ENCODE results near the gene DLAT. TPM values are rescaled to one million over a fixed set of nuclear protein-coding genes. Genes with fewer than 3 reads are reported as not detected.
"Not testable (repeated sequence)": the region's sequence is repeated elsewhere in the genome, so short reads cannot be mapped to it uniquely, and the experiment has no call there.

The DLAT gene
- total RNA-seq, 1 donor from 2014 or later: 123 TPM

DNA sequence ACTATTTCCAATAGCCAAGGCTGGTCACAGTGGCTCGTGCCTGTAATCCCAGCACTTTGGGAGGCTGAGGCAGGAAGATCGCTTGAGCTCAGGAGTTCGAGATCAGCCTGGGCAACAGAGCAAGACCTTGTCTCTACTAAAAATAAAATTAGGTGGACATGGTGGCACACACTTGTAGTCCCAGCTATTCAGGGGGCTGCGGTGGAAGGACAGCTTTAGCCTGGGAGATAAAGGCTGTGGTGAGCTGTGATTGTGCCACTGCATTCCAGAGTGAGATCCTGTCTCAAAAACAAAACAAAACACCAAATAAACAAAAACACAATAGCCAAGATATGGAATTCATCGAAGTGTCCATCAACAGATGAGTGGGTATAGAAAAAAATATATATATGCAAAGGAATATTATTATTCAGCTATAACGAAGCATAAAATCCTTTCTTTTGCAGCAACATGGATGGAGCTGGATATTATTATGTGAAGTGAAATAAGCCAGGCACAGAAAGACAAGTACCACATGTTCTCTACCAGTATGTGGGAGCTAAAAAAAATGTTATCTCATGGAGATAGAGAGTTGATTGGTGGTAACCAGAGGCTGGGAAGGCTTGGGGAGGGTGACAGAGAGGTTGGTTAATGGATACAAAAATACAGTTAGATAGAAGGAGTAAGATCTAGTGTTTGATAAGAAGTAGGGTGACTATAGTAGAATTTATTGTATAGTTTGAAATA, 22.6 kb upstream of the DLAT start:
- intact Hi-C loops (cut with DNase I): no loop called here
- DNase-seq (ENCODE audit: low spot score): no peak

DNA sequence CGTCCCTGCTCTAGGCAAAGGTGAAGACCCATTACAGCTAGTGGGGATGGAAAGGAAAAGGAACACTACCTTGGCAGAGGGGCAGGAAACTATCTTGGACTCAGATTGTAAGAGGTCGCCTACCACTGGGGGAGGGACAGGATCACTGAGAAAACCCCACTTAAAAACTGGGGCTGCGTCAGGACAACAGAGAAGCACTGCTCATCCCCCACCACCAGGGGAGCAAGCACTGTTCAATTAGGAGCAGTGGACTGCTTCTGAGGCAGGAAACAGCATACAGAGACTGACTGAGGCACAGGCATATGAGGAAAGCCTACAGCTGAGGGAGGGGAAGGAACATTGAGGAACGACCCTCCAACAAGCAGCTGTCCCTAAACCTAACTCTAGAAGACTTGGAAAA, 20.8 kb upstream of the DLAT start:
- intact Hi-C loops (cut with DNase I): no loop called here
- DNase-seq (ENCODE audit: low spot score): no peak

DNA sequence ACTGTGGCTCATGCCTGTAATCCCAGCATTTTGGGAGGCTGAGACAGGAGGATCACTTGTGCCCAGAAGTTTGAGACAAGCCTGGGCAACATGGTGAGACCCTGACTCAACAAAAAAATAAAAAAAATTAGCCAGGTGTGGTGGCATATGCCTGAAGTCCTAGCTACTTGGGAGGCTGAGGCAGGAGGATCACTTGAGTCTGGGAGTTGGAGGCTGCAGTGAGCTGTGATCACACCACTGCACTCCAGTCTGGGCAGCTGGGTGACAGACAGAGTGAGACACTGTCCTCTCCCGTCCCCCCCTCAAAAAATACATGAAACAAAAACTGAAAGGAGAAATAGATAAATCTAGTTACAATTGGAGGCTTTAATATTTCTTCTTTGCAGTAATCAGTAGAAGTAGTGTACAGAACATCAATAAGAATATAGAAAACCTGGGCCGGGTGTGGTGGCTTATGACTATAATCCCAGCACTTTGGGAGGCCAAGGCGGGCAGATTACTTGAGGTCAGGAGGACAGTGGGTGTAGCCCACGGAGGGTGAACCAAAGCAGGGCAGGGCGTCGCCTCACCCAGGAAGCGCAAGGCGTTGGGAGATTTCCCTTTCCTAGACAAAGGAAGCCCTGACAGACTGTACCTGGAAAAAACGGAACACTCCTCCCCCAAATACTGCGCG, 19.6 kb upstream of the DLAT start:
- intact Hi-C loops (cut with DNase I): no loop called here

DNA sequence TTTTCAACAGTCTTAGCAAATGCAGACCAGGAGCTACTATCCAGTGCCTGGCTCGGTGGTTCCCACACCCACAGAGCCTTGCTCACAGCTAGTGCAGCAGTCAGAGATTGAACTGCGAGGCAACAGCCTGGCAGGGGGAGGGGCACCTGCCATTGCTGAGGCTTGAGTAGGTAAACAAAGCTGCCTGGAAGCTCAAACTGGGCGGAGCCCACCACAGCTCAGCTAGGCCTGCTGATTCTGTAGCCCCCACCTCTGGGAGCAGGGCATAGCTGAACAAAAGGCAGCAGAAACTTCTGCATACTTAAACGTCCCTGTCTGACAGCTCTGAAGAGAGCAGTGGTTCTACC, 19.1 kb upstream of the DLAT start:
- intact Hi-C loops (cut with DNase I); DNase-seq (ENCODE audit: low spot score): not testable (repeated sequence)

More for the DNA sequence above, 19.6 kb upstream of the DLAT start:
- no peak for DNase-seq (ENCODE audit: low spot score)

DNA sequence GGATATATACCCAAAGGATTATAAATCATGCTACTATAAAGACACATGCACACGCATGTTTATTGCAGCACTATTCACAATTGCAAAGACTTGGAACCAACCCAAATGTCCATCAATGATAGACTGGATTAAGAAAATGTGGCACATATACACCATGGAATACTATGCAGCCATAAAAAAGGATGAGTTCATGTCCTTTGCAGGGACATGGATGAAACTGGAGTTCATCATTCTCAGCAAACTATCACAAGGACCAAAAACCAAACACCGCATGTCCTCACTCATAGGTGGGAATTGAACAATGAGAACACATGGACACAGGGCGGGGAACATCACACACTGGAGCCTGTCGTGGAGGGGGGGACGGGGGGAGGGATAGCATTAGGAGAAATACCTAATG, 13.8 kb upstream of the DLAT start:
- DNase-seq (ENCODE audit: low spot score); intact Hi-C loops (cut with DNase I): not testable (repeated sequence)

DNA sequence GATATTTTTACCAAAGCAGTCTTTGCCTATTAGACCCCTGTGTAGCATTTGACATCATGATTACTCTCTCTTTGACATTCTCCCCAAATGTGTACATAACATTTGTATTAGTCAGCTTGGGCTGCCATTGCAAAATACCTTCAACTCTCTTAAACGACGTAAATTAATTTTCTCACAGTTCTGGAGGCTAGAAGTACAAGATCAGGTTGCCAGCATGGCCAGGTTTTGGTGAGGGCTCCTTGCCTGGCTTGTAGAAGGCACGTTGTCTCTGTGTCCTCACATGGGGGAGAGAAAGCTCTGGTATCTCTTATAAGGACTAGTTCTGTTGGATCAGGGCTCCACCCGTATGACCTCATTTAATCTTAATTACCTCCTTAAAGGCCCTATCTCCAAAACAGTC, 12.3 kb upstream of the DLAT start:
- intact Hi-C loops (cut with DNase I): no loop called here
- no peak for DNase-seq (ENCODE audit: low spot score)

DNA sequence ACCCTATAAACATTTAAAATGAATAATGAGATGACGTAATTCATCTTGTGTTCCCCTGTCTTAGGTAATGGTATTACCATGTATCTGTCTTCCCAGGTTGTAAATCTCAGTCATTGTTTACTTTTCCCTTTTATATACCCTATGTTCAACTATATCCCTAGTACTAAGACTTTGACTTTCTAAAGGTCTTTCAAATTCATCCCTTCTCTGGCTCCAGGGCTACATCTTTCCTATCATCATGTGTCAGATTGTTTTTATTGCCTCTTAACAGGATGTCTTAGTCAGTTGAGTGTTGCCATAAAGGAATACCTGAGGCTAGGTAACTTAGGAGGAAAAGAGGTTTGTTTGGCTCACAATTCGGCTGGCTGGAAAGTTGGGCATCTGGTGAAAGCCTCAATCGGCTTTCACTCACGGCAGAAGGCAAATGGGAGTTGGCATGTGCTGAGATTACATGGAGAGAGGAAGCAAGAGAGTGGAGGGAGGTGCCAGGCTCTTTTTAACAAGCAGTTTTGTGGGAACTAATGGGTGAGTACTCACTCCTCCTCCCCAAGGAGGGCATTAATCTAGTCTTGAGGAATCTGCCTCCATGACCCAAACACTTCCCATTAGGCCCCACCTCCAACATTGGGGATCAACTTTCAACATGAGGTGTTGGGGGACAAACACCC, 11.6 kb upstream of the DLAT start:
- no peak for DNase-seq (ENCODE audit: low spot score)
- intact Hi-C loops (cut with DNase I): no loop called here

DNA sequence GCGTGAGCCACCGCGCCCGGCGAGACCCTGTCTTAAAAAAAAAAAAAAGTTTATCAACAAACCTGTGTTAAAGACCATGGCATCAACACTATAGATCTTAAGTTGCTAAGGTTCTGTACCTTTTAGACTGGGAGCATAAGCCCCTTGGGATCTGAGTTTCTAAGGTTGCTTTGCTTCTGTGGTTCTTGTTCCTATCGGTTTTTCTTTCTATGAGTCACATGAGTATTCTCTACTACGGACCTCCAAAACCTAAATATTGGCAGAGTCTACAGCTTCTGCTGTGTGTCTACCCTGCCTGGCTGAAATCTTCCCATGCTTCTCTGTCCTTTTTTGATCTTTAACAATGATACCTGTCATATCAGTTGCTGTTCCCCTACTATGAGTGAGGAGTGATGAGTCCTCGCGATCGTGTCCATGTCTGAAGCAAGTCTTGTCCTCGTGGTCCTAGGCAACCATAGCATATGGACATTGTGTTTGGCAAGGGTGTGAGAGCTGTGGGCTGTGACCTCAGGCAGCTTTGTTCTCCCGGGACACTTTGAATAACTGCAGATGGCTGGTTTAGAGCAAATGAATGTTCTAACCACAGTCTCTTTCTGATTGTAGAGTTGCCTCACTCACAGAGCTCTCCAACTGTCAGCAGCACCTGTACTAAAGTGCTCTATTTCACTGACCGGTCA, 9.0 kb upstream of the DLAT start:
- intact Hi-C loops (cut with DNase I): no loop called here
- DNase-seq (ENCODE audit: low spot score): no peak

DNA sequence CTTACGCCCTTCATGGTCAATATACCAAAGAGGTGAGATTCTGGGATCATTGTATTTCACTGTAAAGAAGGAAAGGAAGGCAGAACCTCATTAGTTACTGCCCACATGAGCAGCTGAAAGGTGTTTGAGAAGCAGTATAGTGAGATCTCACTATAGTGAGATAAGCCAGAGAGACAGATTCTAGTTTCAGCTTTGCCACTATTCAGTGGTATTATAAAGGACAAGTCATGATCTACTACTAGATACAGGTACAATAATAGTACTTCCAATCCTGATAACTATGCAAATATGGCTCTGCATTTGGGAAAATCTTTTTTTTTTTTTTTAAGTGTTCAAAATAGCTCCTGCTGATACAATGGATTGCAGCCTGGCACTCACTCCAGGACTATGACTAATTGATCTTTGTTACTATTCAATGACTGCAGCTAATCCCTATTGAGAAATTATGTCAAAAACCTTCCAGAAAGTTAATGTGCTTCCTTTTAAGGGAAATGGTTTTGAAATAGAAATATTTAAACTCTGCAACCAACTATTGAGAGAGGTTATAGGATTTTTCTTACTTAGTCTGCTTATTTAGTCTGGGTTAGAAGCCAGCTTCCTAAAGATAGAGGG, 8.3 kb upstream of the DLAT start:
- intact Hi-C loops (cut with DNase I): no loop called here
- no peak for DNase-seq (ENCODE audit: low spot score)

DNA sequence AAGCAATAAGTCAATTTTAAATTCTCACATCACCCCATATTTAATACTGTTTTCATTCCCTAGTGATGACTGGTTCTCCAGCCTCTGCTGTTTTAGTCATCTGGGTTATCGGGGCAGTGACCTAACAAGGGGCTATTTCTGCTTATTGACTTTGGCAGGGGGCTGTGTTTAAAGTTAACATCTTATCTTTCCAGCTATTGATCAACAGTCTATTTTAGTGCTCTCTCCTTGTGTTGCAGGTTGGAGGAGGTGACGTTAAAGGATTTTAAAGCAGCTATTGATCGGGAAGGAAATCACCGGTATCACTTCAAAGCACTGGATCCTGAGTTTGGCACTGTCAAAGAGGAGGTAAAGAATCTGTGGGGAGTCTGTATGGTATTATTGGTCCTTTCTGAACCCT, 7.7 kb upstream of the DLAT start:
- no peak for DNase-seq (ENCODE audit: low spot score)
- intact Hi-C loops (cut with DNase I): no loop called here

DNA sequence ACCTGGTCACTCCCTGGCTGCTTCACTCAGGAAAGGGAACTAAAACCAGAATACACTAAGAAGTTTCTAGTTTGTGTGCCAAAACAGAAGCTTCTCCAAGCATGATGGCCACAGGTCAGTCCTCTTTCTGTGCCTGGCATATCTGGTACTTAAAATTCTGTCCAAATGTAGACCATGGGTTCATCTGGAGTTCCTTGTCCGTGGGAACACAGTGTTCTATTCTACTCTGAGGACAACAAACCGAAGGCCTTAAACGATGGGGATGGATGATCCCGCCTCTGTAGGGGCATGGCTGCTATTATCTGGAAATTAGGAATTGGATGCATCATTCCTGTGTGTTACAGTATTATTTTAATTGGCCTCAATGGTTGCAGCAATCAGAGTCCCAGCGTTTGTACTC, 6.1 kb upstream of the DLAT start:
- intact Hi-C loops (cut with DNase I): no loop called here
- no peak for DNase-seq (ENCODE audit: low spot score)

DNA sequence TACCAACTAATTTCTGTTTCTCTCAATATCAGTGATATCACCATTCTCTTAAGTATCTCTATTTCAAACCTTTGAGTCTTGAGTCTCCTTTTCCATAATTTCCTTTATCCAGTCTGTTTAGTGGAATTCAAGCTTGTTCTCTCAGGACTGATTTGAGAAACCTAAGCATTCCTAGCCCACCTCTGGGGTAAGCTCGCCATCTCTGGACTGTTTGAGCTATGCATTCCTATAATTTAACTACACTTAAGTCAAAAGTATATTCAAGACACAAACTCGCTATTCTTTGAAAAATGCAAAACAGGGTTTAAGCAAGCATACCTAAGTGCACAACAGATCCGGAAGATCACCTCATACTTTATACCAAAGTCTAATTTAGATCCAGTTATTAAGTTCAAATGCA, 2.1 kb upstream of the DLAT start:
- DNase-seq (ENCODE audit: low spot score): no peak
- intact Hi-C loops (cut with DNase I): no loop called here

DNA sequence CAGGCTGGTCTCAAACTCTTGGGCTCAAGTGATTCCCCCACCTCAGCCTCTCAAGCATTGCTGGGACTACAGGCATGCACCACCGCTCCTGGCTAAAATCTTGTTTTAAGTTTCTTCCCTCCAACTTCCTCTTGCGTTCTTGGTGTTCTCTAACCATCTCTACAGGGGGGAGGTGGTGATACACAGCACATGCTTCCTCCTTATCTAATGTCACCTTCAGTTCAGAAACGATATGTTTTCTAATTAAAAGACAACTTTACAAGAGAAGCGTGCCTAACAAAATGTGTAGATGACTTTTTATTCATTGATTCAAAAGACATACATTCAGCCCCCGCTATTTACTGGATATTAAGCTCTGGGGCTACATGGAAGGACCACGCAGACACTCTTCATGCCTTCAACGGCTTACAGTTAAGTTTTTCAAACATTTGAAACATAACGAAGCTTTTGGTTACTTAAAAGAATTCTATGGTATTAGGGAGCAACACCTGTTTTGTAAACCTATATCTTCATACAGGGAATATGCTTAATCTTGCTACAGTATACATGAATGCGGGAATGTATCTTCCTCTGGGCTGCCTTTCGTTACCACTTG, 933 bp upstream of the DLAT start:
- DNase-seq (ENCODE audit: low spot score): no peak
- intact Hi-C loops (cut with DNase I): no loop called here

DNA sequence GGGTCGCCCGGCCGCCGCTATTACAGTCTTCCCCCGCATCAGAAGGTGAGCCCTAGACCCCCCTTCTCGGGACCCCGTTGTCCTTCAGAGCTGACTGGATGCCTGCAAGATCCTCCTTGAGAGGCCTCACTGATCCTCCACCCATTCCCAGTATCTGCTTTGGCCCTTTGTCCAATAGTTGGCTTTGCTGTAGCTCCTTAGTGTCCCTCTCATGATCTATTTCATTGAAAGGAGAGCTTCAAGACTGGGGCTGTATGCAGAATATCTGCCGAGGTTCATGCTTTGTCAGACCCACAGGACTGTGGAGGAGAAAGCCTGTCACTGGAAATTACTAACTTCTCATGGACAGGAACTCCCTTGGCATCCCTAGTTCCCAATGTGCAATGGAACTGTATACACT, 499 bp downstream of the DLAT start:
- DNase-seq (ENCODE audit: low spot score): no peak
- intact Hi-C loops (cut with DNase I): no loop called here

DNA sequence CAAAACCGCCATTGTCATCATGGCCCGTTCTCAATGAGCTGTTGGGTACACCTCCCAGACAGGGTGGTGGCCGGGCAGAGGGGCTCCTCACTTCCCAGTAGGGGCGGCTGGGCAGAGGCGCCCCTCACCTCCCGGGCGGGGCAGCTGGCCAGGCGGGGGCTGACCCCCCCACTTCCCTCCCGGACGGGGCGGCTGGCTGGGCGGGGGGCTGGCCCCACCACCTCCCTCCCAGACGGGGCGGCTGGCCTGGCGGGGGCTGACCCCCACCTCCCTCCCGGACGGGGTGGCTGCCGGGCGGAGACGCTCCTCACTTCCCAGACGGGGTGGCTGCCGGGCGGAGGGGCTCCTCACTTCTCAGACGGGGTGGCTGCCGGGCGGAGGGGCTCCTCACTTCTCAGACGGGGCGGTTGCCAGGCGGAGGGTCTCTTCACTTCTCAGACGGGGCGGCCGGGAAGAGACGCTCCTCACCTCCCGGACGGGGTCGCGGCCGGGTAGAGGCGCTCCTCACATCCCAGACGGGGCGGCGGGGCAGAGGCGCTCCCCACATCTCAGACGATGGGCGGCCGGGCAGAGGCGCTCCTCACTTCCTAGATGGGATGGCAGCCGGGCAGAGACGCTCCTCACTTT, 1.7 kb downstream of the DLAT start:
- DNase-seq (ENCODE audit: low spot score): not testable (repeated sequence)

DNA sequence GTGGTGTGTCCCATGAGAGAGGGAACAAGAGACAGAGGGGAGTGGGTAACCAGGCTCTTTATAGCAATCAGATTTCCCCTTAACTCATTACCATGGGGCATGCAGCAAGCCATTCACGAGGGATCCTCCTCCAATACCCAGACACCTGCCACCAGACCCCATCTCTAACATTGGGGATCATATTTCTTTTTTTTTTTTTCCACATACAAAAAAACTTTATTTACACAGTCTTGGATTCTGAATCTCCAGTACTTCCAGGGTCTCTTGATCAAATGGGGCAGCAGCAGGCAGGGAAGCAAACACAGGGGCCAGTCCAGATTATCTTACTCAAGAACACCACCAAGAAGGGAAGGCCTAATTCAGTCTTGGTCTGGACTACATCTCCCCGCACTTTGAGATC, 4.3 kb downstream of the DLAT start:
- no peak for DNase-seq (ENCODE audit: low spot score)
- intact Hi-C loops (cut with DNase I): no loop called here

More for the DNA sequence above, 1.7 kb downstream of the DLAT start:
- intact Hi-C loops (cut with DNase I): not testable (repeated sequence)

DNA sequence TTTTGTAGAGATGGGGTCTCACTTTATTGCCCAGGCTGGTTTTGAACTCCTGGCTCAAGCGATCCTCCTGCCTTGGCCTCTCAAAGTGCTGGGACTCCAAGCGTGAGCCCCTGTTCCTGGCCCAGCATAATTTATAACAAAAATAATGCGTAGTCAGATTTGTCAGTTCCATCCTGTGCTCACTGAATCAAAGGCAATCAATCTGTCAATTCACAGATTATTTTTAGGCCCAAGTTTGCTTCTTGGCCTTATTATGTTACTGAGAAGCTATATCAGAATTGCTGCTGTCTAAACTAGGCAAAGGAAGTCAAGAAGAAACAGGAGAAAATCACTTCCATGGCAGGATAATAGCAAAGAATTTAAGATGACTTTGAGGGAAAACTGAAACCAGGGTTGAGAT, 8.7 kb downstream of the DLAT start:
- DNase-seq (ENCODE audit: low spot score): no peak
- intact Hi-C loops (cut with DNase I): no loop called here

DNA sequence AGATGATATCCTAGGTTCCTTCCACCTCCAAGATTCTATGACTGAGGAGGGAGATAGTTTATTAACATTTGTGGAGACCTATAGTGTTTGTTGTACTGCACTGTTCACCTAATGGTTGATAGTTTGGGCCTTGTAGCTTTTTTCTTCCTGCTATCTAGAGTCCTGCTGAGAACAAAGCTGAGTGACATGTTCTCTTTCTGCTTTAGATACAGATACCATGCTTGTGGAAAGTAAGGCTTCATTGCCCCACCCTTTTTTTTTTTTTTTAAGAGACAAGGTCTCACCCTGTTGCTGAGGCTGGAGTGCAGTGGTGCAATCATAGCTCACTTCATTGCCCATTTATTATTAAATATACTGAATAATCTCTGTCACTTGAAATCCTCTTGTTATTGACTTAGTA, 12.3 kb downstream of the DLAT start:
- no peak for DNase-seq (ENCODE audit: low spot score)
- intact Hi-C loops (cut with DNase I): no loop called here

Measured in cardiac septum (tissue), 1 donor.